ENCODE results near the gene LGI4.
"Not testable (repeated sequence)": the region's sequence is repeated elsewhere in the genome, so short reads cannot be mapped to it uniquely, and the experiment has no call there.

LGI4 gene

GRCh38 chr19:35135389-35135909, 590 bp upstream of the LGI4 start:
- H3K4me3 ChIP-seq (ENCODE audit: low read depth, low read length): no peak overlapping the region
- TF ChIP-seq CTCF (IDR thresholded peaks at IDR 0.05; ENCODE audit: control insufficient read depth, extremely low read depth, insufficient read depth): peak; percentile 93
- DNase-seq (ENCODE audit: low read depth): peak; percentile 42

- H3K4me3 ChIP-seq (ENCODE audit: low read depth, low read length): no peak overlapping the region
- no peak for TF ChIP-seq CTCF (IDR thresholded peaks at IDR 0.05; ENCODE audit: control insufficient read depth, extremely low read depth, insufficient read depth)
- no peak for DNase-seq (ENCODE audit: low read depth)
These were observed 1.0 kb downstream of the LGI4 start for GRCh38 chr19:35133826-35134225.

GRCh38 chr19:35132254-35132653, 2.6 kb downstream of the LGI4 start:
- DNase-seq (ENCODE audit: low read depth): no peak
- no peak for TF ChIP-seq CTCF (IDR thresholded peaks at IDR 0.05; ENCODE audit: control insufficient read depth, extremely low read depth, insufficient read depth)
- no peak overlapping the region for H3K4me3 ChIP-seq (ENCODE audit: low read depth, low read length)

GRCh38 chr19:35130761-35131720, 3.8 kb downstream of the LGI4 start:
- H3K4me3 ChIP-seq (ENCODE audit: low read depth, low read length): no peak overlapping the region
- peak; percentile 90 for DNase-seq (ENCODE audit: low read depth)
- no peak for TF ChIP-seq CTCF (IDR thresholded peaks at IDR 0.05; ENCODE audit: control insufficient read depth, extremely low read depth, insufficient read depth)

- not testable (repeated sequence) for H3K4me3 ChIP-seq (ENCODE audit: low read depth, low read length); DNase-seq (ENCODE audit: low read depth)
These were observed 5.1 kb downstream of the LGI4 start for GRCh38 chr19:35129724-35130274.

GRCh38 chr19:35128398-35129057, 6.3 kb downstream of the LGI4 start:
- no peak overlapping the region for H3K4me3 ChIP-seq (ENCODE audit: low read depth, low read length)
- no peak for DNase-seq (ENCODE audit: low read depth)
- TF ChIP-seq CTCF (IDR thresholded peaks at IDR 0.05; ENCODE audit: control insufficient read depth, extremely low read depth, insufficient read depth): no peak

- TF ChIP-seq CTCF (IDR thresholded peaks at IDR 0.05; ENCODE audit: control insufficient read depth, extremely low read depth, insufficient read depth): no peak
These were observed 7.0 kb downstream of the LGI4 start for GRCh38 chr19:35127871-35128270.

More at GRCh38 chr19:35127871-35128270, 7.0 kb downstream of the LGI4 start:
- no peak overlapping the region for H3K4me3 ChIP-seq (ENCODE audit: low read depth, low read length)
- DNase-seq (ENCODE audit: low read depth): no peak

All from LNCaP clone FGC (cell line).